GM19397 (cell line): ENCODE measurements around the gene KCNMB2.
"Not testable (repeated sequence)": the region's sequence is repeated elsewhere in the genome, so short reads cannot be mapped to it uniquely, and the experiment has no call there.

Experiments used
- ATAC-seq: cut with Tn5 transposase; IDR thresholded peaks from one replicate; pipeline ENCODE4 v1.9.1; 2021; ENCODE audit warnings: mild to moderate bottlenecking, moderate library complexity; ENCODE audit not compliant: unreplicated experiment

The KCNMB2 gene

GRCh38 chr3:178745861-178746655 lies 209.8 kb downstream of the KCNMB2 start:
- not testable (repeated sequence) for ATAC-seq

- no peak for ATAC-seq
Measured at GRCh38 chr3:178748874-178749273, 212.6 kb downstream of the KCNMB2 start.

- ATAC-seq, result no peak
Measured at GRCh38 chr3:178749471-178749870, 213.2 kb downstream of the KCNMB2 start.

GRCh38 chr3:178750639-178751300 lies 214.5 kb downstream of the KCNMB2 start:
- ATAC-seq, result no peak

- ATAC-seq, result no peak
Measured at GRCh38 chr3:178752843-178753242, 216.6 kb downstream of the KCNMB2 start.

GRCh38 chr3:178754852-178755510 lies 218.7 kb downstream of the KCNMB2 start:
- ATAC-seq, result no peak

- no peak for ATAC-seq
Measured at GRCh38 chr3:178761024-178761423, 224.8 kb downstream of the KCNMB2 start.

- no peak for ATAC-seq
Measured at GRCh38 chr3:178761461-178761860, 225.2 kb downstream of the KCNMB2 start.

GRCh38 chr3:178762385-178762784 lies 226.1 kb downstream of the KCNMB2 start:
- ATAC-seq, result no peak

GRCh38 chr3:178765472-178765871 lies 229.2 kb downstream of the KCNMB2 start:
- ATAC-seq, result no peak

- no peak for ATAC-seq
Measured at GRCh38 chr3:178767581-178767980, 231.3 kb downstream of the KCNMB2 start.

GRCh38 chr3:178768072-178768864 lies 232.0 kb downstream of the KCNMB2 start:
- no peak for ATAC-seq

GRCh38 chr3:178771511-178771910 lies 235.3 kb downstream of the KCNMB2 start:
- no peak for ATAC-seq

- no peak for ATAC-seq
Measured at GRCh38 chr3:178772746-178773145, 236.5 kb downstream of the KCNMB2 start.

- ATAC-seq, result no peak
Measured at GRCh38 chr3:178773358-178773757, 237.1 kb downstream of the KCNMB2 start.

GRCh38 chr3:178777718-178778411 lies 241.6 kb downstream of the KCNMB2 start:
- ATAC-seq, result no peak

- no peak for ATAC-seq
Measured at GRCh38 chr3:178778589-178778988, 242.4 kb downstream of the KCNMB2 start.

- no peak for ATAC-seq
Measured at GRCh38 chr3:178785961-178786360, 249.7 kb downstream of the KCNMB2 start.

- ATAC-seq, result no peak
Measured at GRCh38 chr3:178787960-178788359, 251.7 kb downstream of the KCNMB2 start.

GRCh38 chr3:178794711-178795110 lies 258.5 kb downstream of the KCNMB2 start:
- no peak for ATAC-seq
